Measurements from ENCODE around the gene SMIM44. TPM values are rescaled to one million over a fixed set of nuclear protein-coding genes. Genes with fewer than 3 reads are reported as not detected.

Gene SMIM44
- total and polyA plus RNA-seq, 7 experiments from 2014 or later, result not detected

DNA sequence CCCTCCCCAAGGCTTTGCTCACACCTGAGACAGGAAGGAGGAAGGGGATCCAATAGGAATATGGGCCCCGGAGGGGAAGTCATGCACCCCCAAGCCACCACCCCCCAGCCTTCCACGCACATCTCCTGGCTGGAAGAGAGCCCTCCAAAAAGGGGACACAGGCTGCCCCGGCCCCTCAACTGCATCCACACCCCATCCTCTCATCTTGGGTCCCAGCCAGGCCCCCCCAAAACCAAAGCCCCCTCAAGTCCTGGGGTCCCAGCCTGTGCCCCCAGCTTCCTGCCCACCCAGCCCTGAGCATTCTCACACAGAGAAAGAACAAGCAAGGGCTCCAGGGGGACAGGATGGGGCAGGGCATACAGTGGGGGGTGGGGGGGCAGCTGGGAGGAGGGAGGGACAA lies 15.0 kb downstream of the SMIM44 start:
- Histone ChIP-seq H3K4me1 (ENCODE audit: control insufficient read depth in 2 of 2, insufficient read depth in 2 of 2, low read length in 2 of 2) (no peaks in the 10 kb centered on the region), H3K36me3 (ENCODE audit: control insufficient read depth in 2 of 3, insufficient read depth in 3 of 3, low read length in 3 of 3) (no peaks in the 10 kb centered on the region), H3K27ac (ENCODE audit: low read depth, low read length) (no peak overlapping the region), H3K4me3 (ENCODE audit: low read length) (no peak overlapping the region), H3K27me3 (ENCODE audit: control insufficient read depth in 2 of 2, insufficient read depth in 2 of 2, low read length in 2 of 2) (no peaks in the 10 kb centered on the region), H3K9me3 (ENCODE audit: control insufficient read depth in 2 of 3, low read length in 3 of 3) (no peaks in the 10 kb centered on the region)
- intact Hi-C loops (cut with micrococcal nuclease), result no loop called here
- H3K27me3 Mint-ChIP-seq, result no peaks in the 10 kb centered on the region
- ChIA-PET POLR2A (interaction anchor here (0.6 kb wide), 1 partner anchor 33 kb away, joined by 4 read pairs; no protein-coding TSS in a partner anchor), CTCF (no interaction called here)
- ATAC-seq (no peak), DNase-seq (no peak)
- no peak overlapping the region for H3K27ac Mint-ChIP-seq
- H3K4me3 Mint-ChIP-seq, result no peak overlapping the region
- H3K9me3 Mint-ChIP-seq, result peaks cover 0 to 4% (median 0%) of the 10 kb centered on the region in 11 donors
- peaks cover 0 to 4% (median 0%) of the 10 kb centered on the region in 5 donors for H3K36me3 Mint-ChIP-seq
- peaks cover 0 to 7% (median 0%) of the 10 kb centered on the region in 7 donors for H3K4me1 Mint-ChIP-seq

DNA sequence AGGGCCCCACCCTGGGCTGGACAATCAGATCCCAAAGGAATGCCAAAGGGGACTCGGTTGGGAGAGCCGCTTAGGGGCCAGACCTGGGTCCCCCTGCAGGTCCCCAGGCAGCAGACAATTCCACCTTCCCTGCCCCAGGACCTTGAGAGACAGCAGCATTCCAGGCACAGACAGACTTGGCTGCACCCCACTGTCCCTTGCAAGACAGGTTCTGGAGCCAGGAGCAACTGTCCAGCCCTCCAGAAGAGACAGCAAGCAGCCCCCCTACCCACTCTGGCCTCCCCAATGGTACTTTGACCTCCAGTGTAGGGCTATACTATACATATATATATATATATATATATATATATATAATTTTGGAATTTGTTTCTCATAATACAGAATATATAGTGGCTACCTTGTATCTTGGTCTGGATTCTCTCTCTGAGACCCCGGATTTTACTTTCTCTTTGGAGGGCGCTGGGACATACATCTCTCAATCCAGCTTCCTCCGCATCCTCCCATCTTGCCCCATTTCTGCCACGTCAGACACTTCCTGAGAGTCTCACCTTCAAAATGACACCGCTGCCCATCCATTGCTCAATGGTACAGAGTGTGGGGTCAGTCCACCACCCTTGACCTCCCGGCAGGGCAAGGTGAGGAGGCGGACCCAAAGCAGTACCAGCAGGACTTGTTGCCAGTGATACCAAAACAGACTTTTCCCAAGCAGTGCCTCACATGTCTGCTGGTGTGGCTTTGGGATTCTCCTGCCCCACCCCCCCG lies 15.6 kb downstream of the SMIM44 start:
- Mint-ChIP-seq H3K27me3 (no peaks in the 10 kb centered on the region), H3K27ac (peak overlapping the region in 1 of 9 donors; percentile 15), H3K36me3 (peaks cover 0 to 4% (median 3%) of the 10 kb centered on the region in 5 donors), H3K4me1 (peaks cover 0 to 7% (median 0%) of the 10 kb centered on the region in 7 donors), H3K4me3 (no peak overlapping the region), H3K9me3 (peaks cover 0 to 4% (median 0%) of the 10 kb centered on the region in 11 donors)
- CTCF ChIA-PET, result no interaction called here
- H3K27ac ChIP-seq (ENCODE audit: low read depth, low read length), result no peak overlapping the region
- no peaks in the 10 kb centered on the region for H3K4me1 ChIP-seq (ENCODE audit: control insufficient read depth in 2 of 2, insufficient read depth in 2 of 2, low read length in 2 of 2)
- H3K27me3 ChIP-seq (ENCODE audit: control insufficient read depth in 2 of 2, insufficient read depth in 2 of 2, low read length in 2 of 2), result no peaks in the 10 kb centered on the region
- DNase-seq (no peak), ATAC-seq (no peak)
- POLR2A ChIA-PET, result interaction anchor here (0.5 kb wide), 1 partner anchor 126 kb away, joined by 3 read pairs; no protein-coding TSS in a partner anchor
- H3K36me3 ChIP-seq (ENCODE audit: control insufficient read depth in 2 of 3, insufficient read depth in 3 of 3, low read length in 3 of 3), result peaks cover 0 to 3% (median 0%) of the 10 kb centered on the region in 3 experiments
- intact Hi-C loops (cut with micrococcal nuclease), result no loop called here
- no peaks in the 10 kb centered on the region for H3K9me3 ChIP-seq (ENCODE audit: control insufficient read depth in 2 of 3, low read length in 3 of 3)
- no peak overlapping the region for H3K4me3 ChIP-seq (ENCODE audit: low read length)

DNA sequence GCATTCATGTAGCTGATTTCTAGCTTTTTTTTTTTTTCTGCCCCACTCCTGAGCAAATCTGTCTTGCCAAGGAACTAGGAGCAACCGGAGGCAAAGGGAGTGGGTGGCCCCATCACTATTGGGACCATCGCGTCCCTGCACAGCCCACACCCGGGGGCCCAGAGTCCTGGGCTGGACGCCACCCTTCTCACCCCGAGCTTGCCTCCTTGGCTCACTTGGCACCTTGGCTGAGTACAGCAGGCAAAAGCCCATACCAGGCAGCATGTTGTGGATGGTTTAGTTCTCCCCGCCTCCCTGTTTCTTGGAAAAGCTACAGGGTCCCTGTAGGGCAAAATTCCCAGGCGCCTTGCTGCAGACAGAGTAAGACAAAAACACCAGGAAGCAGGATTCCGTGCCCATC lies 16.6 kb downstream of the SMIM44 start:
- no peak overlapping the region for H3K27ac Mint-ChIP-seq
- Histone ChIP-seq H3K36me3 (ENCODE audit: control insufficient read depth in 2 of 3, insufficient read depth in 3 of 3, low read length in 3 of 3) (peaks cover 0 to 7% (median 0%) of the 10 kb centered on the region in 3 experiments), H3K27me3 (ENCODE audit: control insufficient read depth in 2 of 2, insufficient read depth in 2 of 2, low read length in 2 of 2) (no peaks in the 10 kb centered on the region), H3K4me3 (ENCODE audit: low read length) (no peak overlapping the region), H3K27ac (ENCODE audit: low read depth, low read length) (no peak overlapping the region), H3K9me3 (ENCODE audit: control insufficient read depth in 2 of 3, low read length in 3 of 3) (no peaks in the 10 kb centered on the region), H3K4me1 (ENCODE audit: control insufficient read depth in 2 of 2, insufficient read depth in 2 of 2, low read length in 2 of 2) (no peaks in the 10 kb centered on the region)
- intact Hi-C loops (cut with micrococcal nuclease), result no loop called here
- peaks cover 0 to 4% (median 4%) of the 10 kb centered on the region in 5 donors for H3K36me3 Mint-ChIP-seq
- peaks cover 0 to 7% (median 0%) of the 10 kb centered on the region in 7 donors for H3K4me1 Mint-ChIP-seq
- DNase-seq (no peak), ATAC-seq (no peak)
- H3K4me3 Mint-ChIP-seq, result no peak overlapping the region
- ChIA-PET POLR2A (no interaction called here), CTCF (no interaction called here)
- H3K27me3 Mint-ChIP-seq, result no peaks in the 10 kb centered on the region
- peaks cover 0 to 4% (median 0%) of the 10 kb centered on the region in 11 donors for H3K9me3 Mint-ChIP-seq

DNA sequence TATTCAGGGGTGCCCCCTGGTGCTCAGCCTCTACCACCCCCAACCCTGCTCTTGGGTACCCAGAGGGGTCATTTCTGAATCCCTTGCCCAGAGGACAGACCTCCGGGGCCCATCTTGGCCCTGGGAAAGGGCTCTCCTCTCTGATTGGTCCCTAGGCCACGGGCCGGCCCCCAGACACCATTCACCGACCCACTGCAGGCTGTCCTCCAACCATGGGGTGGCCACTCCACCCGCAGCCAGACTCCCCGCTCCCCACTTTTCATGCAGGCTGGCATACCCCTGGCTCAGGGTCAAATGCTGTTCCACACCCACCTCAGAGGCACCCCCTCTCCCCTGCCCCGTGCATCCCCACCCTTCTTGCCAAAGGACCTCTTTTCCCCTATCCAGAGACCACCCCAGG lies 17.7 kb downstream of the SMIM44 start:
- intact Hi-C loops (cut with micrococcal nuclease), result no loop called here
- H3K4me1 ChIP-seq (ENCODE audit: control insufficient read depth in 2 of 2, insufficient read depth in 2 of 2, low read length in 2 of 2), result no peaks in the 10 kb centered on the region
- ChIA-PET POLR2A (no interaction called here), CTCF (interaction anchor here (0.6 kb wide), 1 partner anchor 136 kb away, joined by 3 read pairs; no protein-coding TSS in a partner anchor)
- H3K27ac ChIP-seq (ENCODE audit: low read depth, low read length), result no peak overlapping the region
- ATAC-seq (no peak), DNase-seq (no peak)
- Mint-ChIP-seq H3K4me1 (peaks cover 0 to 6% (median 0%) of the 10 kb centered on the region in 7 donors), H3K27me3 (no peaks in the 10 kb centered on the region), H3K36me3 (peaks cover 0 to 4% (median 4%) of the 10 kb centered on the region in 5 donors), H3K27ac (peak overlapping the region in 1 of 9 donors; percentile 28), H3K9me3 (peaks cover 0 to 1% (median 0%) of the 10 kb centered on the region in 11 donors), H3K4me3 (no peak overlapping the region)
- peaks cover 0 to 7% (median 0%) of the 10 kb centered on the region in 3 experiments for H3K36me3 ChIP-seq (ENCODE audit: control insufficient read depth in 2 of 3, insufficient read depth in 3 of 3, low read length in 3 of 3)
- H3K9me3 ChIP-seq (ENCODE audit: control insufficient read depth in 2 of 3, low read length in 3 of 3), result no peaks in the 10 kb centered on the region
- no peak overlapping the region for H3K4me3 ChIP-seq (ENCODE audit: low read length)
- no peaks in the 10 kb centered on the region for H3K27me3 ChIP-seq (ENCODE audit: control insufficient read depth in 2 of 2, insufficient read depth in 2 of 2, low read length in 2 of 2)

DNA sequence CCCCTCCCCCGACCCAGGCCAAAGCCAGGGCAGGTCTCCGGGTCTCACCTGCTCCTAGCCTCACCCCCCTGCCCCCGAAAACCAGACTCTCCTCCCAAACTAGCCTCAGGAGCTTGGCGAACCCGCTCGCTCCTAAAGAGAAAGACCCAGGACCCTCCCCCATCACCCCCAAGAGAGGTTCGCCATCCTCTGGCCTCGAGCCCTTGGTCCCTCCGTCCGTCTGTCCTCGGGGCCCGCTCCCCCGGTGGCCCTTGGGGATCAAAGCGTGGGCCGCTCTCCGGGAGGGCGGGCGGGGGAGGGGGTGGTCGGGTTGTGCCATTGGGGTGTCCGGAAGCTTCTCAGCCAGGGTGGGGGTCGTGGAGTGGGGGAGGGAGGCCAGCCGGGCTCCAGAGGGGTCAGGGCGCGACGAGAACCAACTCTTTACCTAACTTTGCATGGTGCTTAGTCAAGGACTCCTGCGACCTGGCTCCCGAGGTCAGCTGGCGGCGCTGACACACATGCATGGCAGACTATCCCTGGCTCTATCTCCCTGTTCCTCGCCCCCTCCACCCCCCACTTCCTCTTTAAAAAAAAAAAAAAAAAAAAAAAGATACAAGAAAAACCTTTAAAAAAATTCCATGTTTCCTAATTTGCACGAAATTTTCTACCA lies 18.5 kb downstream of the SMIM44 start:
- Mint-ChIP-seq H3K4me1 (peaks cover 0 to 5% (median 0%) of the 10 kb centered on the region in 7 donors), H3K27me3 (no peaks in the 10 kb centered on the region), H3K9me3 (peaks cover 0 to 1% (median 0%) of the 10 kb centered on the region in 11 donors), H3K36me3 (peaks cover 0 to 4% (median 4%) of the 10 kb centered on the region in 5 donors), H3K4me3 (no peak overlapping the region), H3K27ac (no peak overlapping the region)
- Histone ChIP-seq H3K36me3 (ENCODE audit: control insufficient read depth in 2 of 3, insufficient read depth in 3 of 3, low read length in 3 of 3) (peaks cover 0 to 7% (median 0%) of the 10 kb centered on the region in 3 experiments), H3K27me3 (ENCODE audit: control insufficient read depth in 2 of 2, insufficient read depth in 2 of 2, low read length in 2 of 2) (no peaks in the 10 kb centered on the region), H3K9me3 (ENCODE audit: control insufficient read depth in 2 of 3, low read length in 3 of 3) (no peaks in the 10 kb centered on the region), H3K4me3 (ENCODE audit: low read length) (no peak overlapping the region), H3K4me1 (ENCODE audit: control insufficient read depth in 2 of 2, insufficient read depth in 2 of 2, low read length in 2 of 2) (no peaks in the 10 kb centered on the region), H3K27ac (ENCODE audit: low read depth, low read length) (no peak overlapping the region)
- no peak for ATAC-seq
- intact Hi-C loops (cut with micrococcal nuclease), result no loop called here
- no peak for DNase-seq
- ChIA-PET CTCF (no interaction called here), POLR2A (no interaction called here)

DNA sequence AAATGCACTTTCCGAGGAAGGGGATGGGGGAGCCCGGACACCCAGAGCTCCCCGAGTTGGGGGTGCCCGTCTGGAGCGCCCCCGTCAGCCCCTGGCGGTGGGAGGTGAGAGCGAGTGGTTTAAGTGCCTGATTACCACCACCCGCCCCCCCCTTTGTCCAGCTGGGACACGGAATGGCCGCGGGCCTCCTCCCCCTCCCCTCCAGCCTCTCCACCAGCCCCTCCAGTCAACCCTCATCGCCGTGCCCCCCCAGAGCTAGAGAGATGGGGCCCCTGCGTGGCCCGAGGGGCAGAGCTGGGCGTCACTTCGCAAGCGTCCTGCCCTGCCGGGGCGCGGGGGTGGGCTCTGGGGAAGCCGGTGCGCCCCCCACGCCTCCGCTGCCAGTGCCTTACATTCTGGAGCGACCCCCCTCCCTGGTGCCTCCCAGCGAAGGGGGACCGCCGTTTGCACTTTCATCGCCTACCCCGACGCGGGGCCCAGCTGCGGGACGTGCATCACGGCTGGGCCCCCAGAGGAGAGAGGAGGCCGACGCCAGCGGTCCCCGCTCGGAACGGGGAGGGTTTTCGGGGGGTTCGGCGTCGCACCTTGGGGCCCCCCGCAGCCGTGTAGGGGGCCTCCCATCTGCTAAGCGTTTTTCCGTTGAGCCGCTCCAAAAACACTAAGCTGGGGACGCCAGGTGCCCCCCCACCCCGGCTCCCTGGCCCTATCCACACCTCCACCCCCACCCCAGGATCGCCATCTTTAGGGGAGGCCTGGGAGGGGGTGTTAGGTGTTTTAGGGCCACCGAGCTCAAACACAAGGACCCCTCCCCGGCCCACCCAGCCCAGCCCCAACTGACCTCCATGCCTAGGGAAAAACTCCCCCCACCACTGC lies 19.3 kb downstream of the SMIM44 start:
- Mint-ChIP-seq H3K36me3 (peaks cover 0 to 4% (median 4%) of the 10 kb centered on the region in 5 donors), H3K27ac (no peak overlapping the region), H3K4me1 (peaks cover 0 to 6% (median 0%) of the 10 kb centered on the region in 7 donors), H3K27me3 (no peaks in the 10 kb centered on the region), H3K9me3 (peaks cover 0 to 1% (median 0%) of the 10 kb centered on the region in 11 donors), H3K4me3 (no peak overlapping the region)
- Histone ChIP-seq H3K4me3 (ENCODE audit: low read length) (no peak overlapping the region), H3K27ac (ENCODE audit: low read depth, low read length) (no peak overlapping the region), H3K4me1 (ENCODE audit: control insufficient read depth in 2 of 2, insufficient read depth in 2 of 2, low read length in 2 of 2) (no peaks in the 10 kb centered on the region), H3K9me3 (ENCODE audit: control insufficient read depth in 2 of 3, low read length in 3 of 3) (no peaks in the 10 kb centered on the region), H3K36me3 (ENCODE audit: control insufficient read depth in 2 of 3, insufficient read depth in 3 of 3, low read length in 3 of 3) (peaks cover 0 to 7% (median 0%) of the 10 kb centered on the region in 3 experiments), H3K27me3 (ENCODE audit: control insufficient read depth in 2 of 2, insufficient read depth in 2 of 2, low read length in 2 of 2) (no peaks in the 10 kb centered on the region)
- POLR2A ChIA-PET, result no interaction called here
- CTCF ChIA-PET, result no interaction called here
- intact Hi-C loops (cut with micrococcal nuclease), result no loop called here
- no peak for DNase-seq
- no peak for ATAC-seq

Measured in naive thymus-derived CD4-positive, alpha-beta T cell (primary cell).